GM10266 (cell line): ENCODE results near the gene TRDMT1.

Source experiments
- DNase-seq: peaks from one replicate; pipeline ENCODE4 v3.0.0; 2012; ENCODE audit errors: extremely low spot score
- CTCF ChIP-seq: IDR thresholded peaks from 2 replicates; pipeline ENCODE4 v1.5.1; 2012; ENCODE audit warnings: mild to moderate bottlenecking, low read depth; ENCODE audit not compliant: control insufficient read depth, insufficient read depth; ENCODE audit errors: missing control alignments

TRDMT1 gene

GRCh38 chr10:17241611-17242333, 40.3 kb upstream of the TRDMT1 start:
- no peak for DNase-seq
- no peak for TF ChIP-seq CTCF

- no peak for DNase-seq
- no peak for TF ChIP-seq CTCF
Measured at GRCh38 chr10:17240616-17241015, 39.1 kb upstream of the TRDMT1 start.

DNA sequence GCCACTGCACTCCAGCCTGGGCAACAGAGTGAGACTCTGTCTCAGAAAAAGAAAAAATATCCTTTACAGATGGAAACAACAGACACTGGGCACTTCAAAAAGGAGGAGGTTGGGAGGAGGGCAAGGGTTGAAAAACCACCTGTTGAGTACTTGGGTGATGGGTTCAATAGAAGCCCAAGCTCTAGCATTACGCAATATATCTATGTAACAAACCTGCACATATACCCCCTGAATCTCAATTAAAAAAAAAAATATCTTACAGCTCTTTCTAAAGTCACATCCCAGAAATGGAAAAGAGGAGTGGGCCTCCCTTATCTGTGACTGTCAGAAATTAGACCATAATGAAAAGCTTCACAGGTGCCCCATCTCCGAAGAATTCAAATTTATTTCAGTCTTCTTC, 38.6 kb upstream of the TRDMT1 start:
- TF ChIP-seq CTCF, result no peak
- no peak for DNase-seq

DNA sequence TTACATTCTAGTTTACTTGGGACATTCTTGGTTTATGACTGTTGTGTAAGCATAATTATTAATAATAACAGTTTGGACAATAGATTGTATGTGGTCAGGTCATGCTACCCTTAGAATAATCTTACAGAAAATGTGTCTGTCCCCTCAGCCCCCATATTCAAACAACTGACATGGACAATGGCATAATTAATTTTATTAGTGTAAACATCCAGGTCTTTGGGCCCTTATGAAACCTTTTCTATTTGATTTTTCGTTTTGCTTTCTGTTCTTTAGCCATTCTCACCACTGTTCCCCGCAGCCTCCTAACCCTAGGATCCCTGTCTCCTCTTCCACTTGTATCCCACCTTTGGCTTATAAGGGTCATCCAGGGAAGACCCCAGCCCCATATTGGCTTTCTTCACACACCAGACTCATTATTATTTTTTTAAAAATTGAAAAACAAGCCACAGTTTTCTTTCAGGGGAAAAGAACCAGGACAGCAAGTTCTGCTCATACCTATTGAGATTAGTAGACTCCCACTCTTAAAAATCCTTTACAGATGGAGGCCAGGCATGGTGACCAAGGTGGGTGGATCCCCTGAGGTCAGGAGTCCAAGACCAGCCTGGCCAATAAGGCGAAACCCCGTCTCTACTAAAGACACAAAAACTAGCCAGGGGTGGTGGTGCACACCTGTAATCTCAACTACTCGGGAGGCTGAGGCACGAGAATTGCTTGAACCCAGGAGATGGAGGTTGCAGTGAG, 38.0 kb upstream of the TRDMT1 start:
- DNase-seq, result no peak
- TF ChIP-seq CTCF, result no peak

GRCh38 chr10:17238445-17239291, 37.2 kb upstream of the TRDMT1 start:
- no peak for TF ChIP-seq CTCF
- DNase-seq, result no peak

- TF ChIP-seq CTCF, result no peak
- no peak for DNase-seq
Measured at GRCh38 chr10:17237915-17238444, 36.5 kb upstream of the TRDMT1 start.

DNA sequence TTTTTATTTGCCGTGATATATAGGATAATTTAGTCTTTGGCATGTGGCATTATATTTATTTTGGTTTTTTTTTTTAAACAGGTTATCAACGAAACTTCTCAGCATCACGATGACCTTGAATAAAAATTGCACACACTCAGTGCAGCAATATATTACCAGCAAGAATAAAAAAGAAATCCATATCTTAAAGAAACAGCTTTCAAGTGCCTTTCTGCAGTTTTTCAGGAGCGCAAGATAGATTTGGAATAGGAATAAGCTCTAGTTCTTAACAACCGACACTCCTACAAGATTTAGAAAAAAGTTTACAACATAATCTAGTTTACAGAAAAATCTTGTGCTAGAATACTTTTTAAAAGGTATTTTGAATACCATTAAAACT, 35.7 kb upstream of the TRDMT1 start:
- no peak for TF ChIP-seq CTCF
- no peak for DNase-seq
